GM12875 (cell line): Measurements from ENCODE around the gene GAREM2.

Experiments used
- H3K4me3 ChIP-seq: one replicate; pipeline ENCODE4 v1.5.1; 2011; ENCODE audit warnings: low read depth, low read length, control low read depth
- TF ChIP-seq, protein P1 (sequence below): IDR thresholded peaks from 2 replicates; pipeline ENCODE4 v1.5.1; 2011; ENCODE audit warnings: low read depth, mild to moderate bottlenecking, control low read depth, inconsistent platforms, low read length, moderate library complexity, borderline replicate concordance; ENCODE audit not compliant: insufficient read depth

The GAREM2 gene

DNA sequence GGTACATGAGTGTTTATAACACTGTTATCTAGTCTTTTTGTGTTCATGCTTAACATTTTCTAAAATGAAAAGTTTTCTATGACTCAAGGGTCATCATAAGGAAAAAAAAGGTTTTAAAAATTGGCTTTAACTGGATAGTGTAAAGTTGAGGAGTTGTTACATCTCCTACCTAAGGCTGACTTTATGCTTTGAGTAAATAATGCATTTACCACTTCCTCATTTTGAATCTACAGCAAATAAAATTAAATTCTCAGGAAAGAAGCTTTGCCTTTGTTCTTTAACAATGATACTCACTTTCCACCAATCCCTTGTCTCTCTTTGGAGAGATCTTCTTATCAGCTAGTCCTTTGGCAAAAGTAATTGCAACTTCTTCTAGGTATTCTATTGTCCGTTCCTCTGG, 41.9 kb downstream of the GAREM2 start:
- TF ChIP-seq, protein P1, sequence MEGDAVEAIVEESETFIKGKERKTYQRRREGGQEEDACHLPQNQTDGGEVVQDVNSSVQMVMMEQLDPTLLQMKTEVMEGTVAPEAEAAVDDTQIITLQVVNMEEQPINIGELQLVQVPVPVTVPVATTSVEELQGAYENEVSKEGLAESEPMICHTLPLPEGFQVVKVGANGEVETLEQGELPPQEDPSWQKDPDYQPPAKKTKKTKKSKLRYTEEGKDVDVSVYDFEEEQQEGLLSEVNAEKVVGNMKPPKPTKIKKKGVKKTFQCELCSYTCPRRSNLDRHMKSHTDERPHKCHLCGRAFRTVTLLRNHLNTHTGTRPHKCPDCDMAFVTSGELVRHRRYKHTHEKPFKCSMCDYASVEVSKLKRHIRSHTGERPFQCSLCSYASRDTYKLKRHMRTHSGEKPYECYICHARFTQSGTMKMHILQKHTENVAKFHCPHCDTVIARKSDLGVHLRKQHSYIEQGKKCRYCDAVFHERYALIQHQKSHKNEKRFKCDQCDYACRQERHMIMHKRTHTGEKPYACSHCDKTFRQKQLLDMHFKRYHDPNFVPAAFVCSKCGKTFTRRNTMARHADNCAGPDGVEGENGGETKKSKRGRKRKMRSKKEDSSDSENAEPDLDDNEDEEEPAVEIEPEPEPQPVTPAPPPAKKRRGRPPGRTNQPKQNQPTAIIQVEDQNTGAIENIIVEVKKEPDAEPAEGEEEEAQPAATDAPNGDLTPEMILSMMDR, result no peak
- H3K4me3 ChIP-seq, result no peak overlapping the region

DNA sequence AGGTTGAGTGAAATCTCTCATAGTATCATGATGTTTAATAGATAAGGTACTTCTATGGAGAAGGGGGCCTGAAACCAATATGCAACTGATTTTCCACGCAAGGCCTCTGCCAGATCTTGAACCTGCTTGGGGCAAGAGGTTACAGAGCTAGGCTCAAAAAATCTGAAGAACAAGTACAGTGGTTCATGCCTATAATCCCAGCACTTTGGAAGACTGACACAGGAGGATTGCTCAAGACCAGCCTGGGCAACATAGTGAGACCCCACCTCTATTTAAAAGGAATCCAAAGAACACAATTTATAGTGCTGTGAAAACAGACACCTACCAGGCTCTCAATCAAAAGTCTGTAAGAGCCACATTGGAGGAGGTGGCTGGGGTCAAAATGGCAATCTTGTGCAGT, 42.9 kb downstream of the GAREM2 start:
- no peak overlapping the region for H3K4me3 ChIP-seq
- TF ChIP-seq, protein P1, result no peak

GRCh38 chr2:26216587-26216986, 43.7 kb downstream of the GAREM2 start:
- no peak overlapping the region for H3K4me3 ChIP-seq
- TF ChIP-seq, protein P1, result no peak

- TF ChIP-seq, protein P1, result no peak
- H3K4me3 ChIP-seq, result no peak overlapping the region
Observed at GRCh38 chr2:26217720-26218119, 44.8 kb downstream of the GAREM2 start.

- no peak overlapping the region for H3K4me3 ChIP-seq
- TF ChIP-seq, protein P1, result no peak
Observed at GRCh38 chr2:26223018-26223417, 50.1 kb downstream of the GAREM2 start.

DNA sequence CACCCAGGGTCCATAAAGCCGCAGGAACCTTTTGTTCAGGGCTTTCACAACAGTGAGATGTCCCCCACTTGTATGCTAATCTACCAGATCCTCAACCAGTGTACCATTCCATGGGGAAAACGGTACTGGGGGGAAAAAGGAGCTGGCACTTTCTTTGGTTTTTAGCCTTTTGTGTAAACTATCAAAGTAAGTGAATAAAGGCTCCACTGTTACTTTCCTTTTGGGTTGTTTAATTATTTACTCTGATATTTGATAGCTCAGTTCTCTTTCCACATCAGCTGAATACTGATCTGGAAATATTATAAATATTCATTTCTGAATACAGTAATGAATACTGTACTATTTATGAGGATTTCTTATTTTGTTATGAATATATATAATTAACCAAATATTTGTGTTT, 51.2 kb downstream of the GAREM2 start:
- H3K4me3 ChIP-seq, result no peak overlapping the region
- TF ChIP-seq, protein P1, result no peak

GRCh38 chr2:26229595-26229994, 56.7 kb downstream of the GAREM2 start:
- TF ChIP-seq, protein P1, result no peak
- H3K4me3 ChIP-seq, result no peak overlapping the region
